GM12891 (cell line): Measurements from ENCODE around the gene FBRSL1.

Experiments
- DNase-seq: peaks from one replicate; pipeline ENCODE4 v3.0.0; 2011; ENCODE audit warnings: low spot score; ENCODE audit not compliant: insufficient read length
- FAIRE-seq: peaks from 2 replicates; lab custom pipeline; 2011; peaks lifted over from hg19 to GRCh38; lab: Jason Lieb, UNC
- PAX5 ChIP-seq: IDR thresholded peaks from 2 replicates; pipeline ENCODE4 v1.6.1; 2011; ENCODE audit warnings: low read length, moderate library complexity, mild to moderate bottlenecking; ENCODE audit not compliant: insufficient read depth, severe bottlenecking
- POLR2A ChIP-seq: IDR thresholded peaks from 2 replicates; pipeline ENCODE4 v1.6.1; 2011; ENCODE audit warnings: low read depth, low read length, control low read depth
- POLR2AphosphoS5 ChIP-seq: IDR thresholded peaks from 2 replicates; pipeline ENCODE4 v1.6.1; 2011; ENCODE audit warnings: low read depth, low read length, control low read depth
- POU2F2 ChIP-seq: IDR thresholded peaks from 2 replicates; pipeline ENCODE4 v1.6.1; 2011; ENCODE audit warnings: low read depth, mild to moderate bottlenecking, control low read depth, low read length, moderate library complexity
- SPI1 ChIP-seq: IDR thresholded peaks from 2 replicates; pipeline ENCODE4 v1.6.1; 2011; ENCODE audit warnings: low read depth, low read length, control low read depth
- TAF1 ChIP-seq: IDR thresholded peaks from 2 replicates; pipeline ENCODE4 v1.6.1; 2011; ENCODE audit warnings: low read depth, low read length, control low read depth

FBRSL1 gene

GRCh38 chr12:132555686-132556085 is 65.7 kb downstream of the FBRSL1 start:
- DNase-seq = no peak
- TF ChIP-seq POU2F2 (no peak), PAX5 (no peak), POLR2AphosphoS5 (no peak)
- FAIRE-seq = no peak

- FAIRE-seq (no peak), DNase-seq (no peak)
- TF ChIP-seq POU2F2 = no peak
- no peak for TF ChIP-seq POLR2AphosphoS5
These were observed 66.3 kb downstream of the FBRSL1 start for GRCh38 chr12:132556216-132556615.

GRCh38 chr12:132556801-132557200 is 66.8 kb downstream of the FBRSL1 start:
- FAIRE-seq (no peak), DNase-seq (no peak)
- no peak for TF ChIP-seq POLR2A
- no peak for TF ChIP-seq PAX5
- TF ChIP-seq SPI1 = no peak
- no peak for TF ChIP-seq POU2F2
- TF ChIP-seq TAF1 = no peak
- TF ChIP-seq POLR2AphosphoS5 = no peak

- TF ChIP-seq POLR2AphosphoS5 = no peak
- no peak for TF ChIP-seq POLR2A
- no peak for TF ChIP-seq PAX5
- no peak for FAIRE-seq
- no peak for DNase-seq
These were observed 67.5 kb downstream of the FBRSL1 start for GRCh38 chr12:132557291-132558015.

GRCh38 chr12:132558042-132558856 is 68.3 kb downstream of the FBRSL1 start:
- DNase-seq (no peak), FAIRE-seq (no peak)

GRCh38 chr12:132558861-132559623 is 69.1 kb downstream of the FBRSL1 start:
- DNase-seq (no peak), FAIRE-seq (no peak)
- TF ChIP-seq TAF1 (no peak), POU2F2 (no peak), PAX5 (no peak), SPI1 (no peak), POLR2A (no peak), POLR2AphosphoS5 (no peak)

More at GRCh38 chr12:132558042-132558856, 68.3 kb downstream of the FBRSL1 start:
- TF ChIP-seq TAF1 (no peak), PAX5 (no peak), SPI1 (no peak), POLR2AphosphoS5 (no peak), POU2F2 (no peak), POLR2A (no peak)

- TF ChIP-seq SPI1 (no peak), POLR2A (no peak)
- peak; percentile 58 for FAIRE-seq
- peak; percentile 79 for DNase-seq
These were observed 69.9 kb downstream of the FBRSL1 start for GRCh38 chr12:132559652-132560363.

- DNase-seq = no peak
- FAIRE-seq = no peak
These were observed 70.3 kb downstream of the FBRSL1 start for GRCh38 chr12:132560364-132560613.

GRCh38 chr12:132560614-132561426 is 70.9 kb downstream of the FBRSL1 start:
- peak; percentile 71 for FAIRE-seq
- no peak for TF ChIP-seq PAX5
- no peak for TF ChIP-seq POLR2A
- TF ChIP-seq SPI1 = no peak
- no peak for TF ChIP-seq POLR2AphosphoS5
- no peak for TF ChIP-seq POU2F2
- no peak for TF ChIP-seq TAF1
- DNase-seq = peak; percentile 95

More at GRCh38 chr12:132560364-132560613, 70.3 kb downstream of the FBRSL1 start:
- no peak for TF ChIP-seq SPI1
- no peak for TF ChIP-seq POLR2AphosphoS5
- TF ChIP-seq TAF1 = no peak
- TF ChIP-seq PAX5 = no peak
